GM12872 (cell line): ENCODE data around the gene RANBP1.

Experiments
- CTCF ChIP-seq: IDR thresholded peaks from 3 replicates; pipeline ENCODE4 v1.5.1; 2011; ENCODE audit warnings: low read depth, mild to moderate bottlenecking, low read length, moderate library complexity; ENCODE audit not compliant: insufficient read depth

Gene RANBP1

DNA sequence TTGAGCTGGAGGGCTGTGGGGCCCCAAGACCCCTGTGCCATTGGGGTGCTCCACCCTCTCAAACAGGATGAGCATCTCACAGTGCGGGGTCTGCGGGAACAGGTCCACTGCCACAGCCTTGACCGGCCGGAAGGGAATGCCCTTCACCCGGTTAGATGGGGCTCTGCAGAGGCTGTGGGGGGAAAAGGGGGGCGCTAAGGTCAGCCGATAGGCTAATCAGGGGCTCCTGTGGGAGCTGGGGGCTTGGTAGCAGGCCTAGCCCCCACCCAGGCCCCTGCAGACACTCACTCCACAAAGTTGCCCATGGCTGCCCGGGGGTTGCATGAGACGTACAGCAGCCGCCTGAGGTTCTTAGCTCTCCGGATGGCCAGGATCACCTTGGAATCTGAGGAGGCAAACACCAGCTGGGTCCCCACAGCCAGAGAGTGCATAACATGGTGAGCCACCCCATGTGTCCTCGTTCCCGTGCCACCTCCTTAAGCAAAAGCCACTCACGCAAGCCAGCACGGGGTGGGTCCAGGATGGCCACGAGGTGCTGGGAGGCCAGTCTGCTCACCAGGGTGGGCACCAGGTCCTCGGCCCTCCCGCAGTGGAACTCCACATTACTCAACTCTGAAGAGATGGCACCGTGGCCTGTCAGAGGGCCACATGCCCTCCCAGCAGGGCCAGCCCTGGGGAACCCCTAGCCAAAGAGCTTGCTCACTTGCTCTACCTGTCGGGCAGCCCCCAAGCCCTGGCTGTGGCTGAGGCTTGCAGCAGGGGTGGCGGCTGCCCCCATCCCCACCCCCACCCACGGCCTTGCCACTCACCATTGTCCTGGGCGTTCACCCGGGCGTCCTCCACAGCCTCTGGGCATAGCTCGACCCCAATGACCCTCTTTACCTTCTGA lies 3.0 kb upstream of the RANBP1 start:
- TF ChIP-seq CTCF, result no peak

DNA sequence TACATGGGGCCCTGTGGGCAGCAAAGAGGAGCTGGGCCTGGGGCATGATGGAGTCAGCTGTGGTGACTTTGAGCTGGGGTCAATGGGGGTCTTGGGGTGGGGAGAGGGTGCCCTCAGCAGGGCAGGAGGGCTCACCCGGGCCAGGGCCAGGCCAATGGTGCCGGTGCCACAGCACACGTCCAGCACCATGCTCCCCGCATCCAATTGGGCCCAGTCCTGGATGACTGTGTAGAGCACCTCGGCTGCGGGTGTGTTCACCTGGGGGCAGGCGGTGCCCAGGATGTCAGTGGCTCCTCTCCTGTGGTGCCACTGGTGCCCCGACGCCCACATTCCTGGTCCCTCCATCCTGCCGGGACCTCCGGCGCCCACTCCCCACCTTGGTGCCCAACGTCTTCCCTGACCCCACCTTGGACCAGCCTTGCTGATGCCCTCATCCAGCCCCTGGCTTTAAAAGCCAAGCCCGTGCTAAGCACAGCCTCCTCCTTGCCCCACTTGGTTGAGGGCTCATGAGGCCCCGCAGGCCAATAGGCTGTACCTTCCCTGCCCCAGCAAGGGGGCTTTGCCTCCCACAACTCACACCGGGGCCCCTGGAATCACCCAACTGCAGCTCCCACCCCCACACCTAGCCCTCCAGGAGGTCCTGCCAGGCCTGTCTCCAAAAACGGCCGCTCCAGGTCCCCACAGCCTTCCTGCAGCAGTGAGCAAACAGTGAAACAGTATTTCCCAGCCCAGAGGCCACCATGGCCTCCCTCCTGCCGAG lies 2.2 kb upstream of the RANBP1 start:
- no peak for TF ChIP-seq CTCF

DNA sequence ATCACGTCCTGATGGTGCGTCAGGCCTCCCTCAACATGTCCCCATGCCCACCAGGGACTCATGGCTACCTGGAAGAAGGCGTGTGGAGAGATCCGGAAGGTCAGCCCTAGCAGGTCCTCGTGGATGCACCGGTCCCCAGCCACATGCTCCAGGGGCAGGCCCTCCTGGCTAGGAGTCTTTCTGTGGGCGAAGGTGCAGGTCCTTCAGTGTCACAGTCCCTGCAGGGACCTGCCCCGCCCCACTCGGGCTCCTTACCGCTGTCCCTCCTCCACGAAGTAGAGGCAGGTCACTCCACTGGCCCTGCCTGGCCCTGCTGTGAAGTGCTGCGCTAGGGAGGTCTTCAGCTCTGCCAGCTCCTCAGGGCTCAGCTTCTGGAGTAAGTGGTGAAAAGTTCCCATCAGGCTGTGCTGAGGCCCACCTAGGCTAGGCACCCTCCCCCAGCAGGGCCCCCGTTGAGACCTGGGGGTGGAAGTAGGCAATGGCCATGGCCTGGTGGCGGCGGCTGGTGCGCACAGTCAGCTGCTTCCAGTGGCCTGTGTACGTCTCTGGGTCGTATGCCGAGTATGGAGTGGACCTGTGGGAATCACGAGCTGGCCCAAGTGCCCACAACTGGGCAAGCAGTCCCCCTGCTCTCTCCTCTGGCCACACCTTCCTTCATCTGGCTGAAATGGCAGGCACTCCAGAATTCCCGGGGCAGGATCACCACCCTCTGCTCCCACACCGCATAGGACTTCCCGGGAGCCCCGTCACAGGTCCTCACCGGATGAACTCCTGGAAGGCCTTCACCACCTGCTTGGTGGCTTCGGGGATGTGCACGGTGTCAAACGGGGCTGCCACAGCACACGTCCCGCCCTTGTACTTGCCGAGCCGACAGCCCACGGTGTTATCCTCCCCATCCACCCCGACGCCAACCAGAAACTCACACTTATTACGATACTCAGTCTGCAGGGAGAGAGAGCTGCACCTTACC lies 1.1 kb upstream of the RANBP1 start:
- no peak for TF ChIP-seq CTCF

- TF ChIP-seq CTCF, result no peak
These were observed 559 bp downstream of the RANBP1 start for GRCh38 chr22:20116376-20116950.

DNA sequence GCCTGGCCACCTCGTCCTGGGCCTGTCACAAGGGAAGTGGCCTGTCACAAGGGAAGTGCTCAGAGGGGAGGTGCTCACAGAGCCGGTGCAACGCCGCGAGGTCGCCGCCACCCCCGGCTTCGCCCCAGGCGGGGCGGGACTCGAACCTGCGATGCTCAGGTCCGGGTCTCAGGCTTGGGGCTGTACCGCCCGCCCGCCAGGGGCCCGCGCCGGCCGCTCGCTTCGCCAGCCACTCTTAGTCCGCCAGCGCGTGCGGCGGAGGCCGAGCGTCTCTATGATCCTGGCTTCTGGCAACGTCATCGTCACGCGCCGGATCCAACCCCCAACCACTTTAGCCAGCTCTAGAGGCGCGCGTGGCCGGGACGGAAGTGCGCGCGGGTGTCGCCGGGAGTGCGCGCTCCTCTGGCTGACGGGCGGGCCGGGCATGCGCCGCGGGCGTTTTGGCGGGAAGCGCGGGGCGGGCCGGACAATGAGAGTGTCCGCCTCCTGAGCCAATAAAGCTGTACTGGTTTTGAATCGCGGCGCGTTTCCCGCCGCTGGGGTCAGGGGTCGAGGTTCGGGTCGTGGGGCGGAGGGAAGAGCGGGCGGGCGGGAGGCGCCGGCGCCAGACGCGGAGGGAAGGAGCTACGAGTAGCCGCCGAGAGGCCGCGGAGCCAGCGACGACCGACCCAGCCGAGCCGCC lies 1.2 kb downstream of the RANBP1 start, which contains the start of gene TRMT2A:
Gene TRMT2A (minus strand): TSS at position 276 of the 682 bp plus-strand sequence. CDS start 320 bp downstream, outside the sequence.
- TF ChIP-seq CTCF, result 0 out of 3 replicates have a peak, but pooled peaks have one; percentile 14

DNA sequence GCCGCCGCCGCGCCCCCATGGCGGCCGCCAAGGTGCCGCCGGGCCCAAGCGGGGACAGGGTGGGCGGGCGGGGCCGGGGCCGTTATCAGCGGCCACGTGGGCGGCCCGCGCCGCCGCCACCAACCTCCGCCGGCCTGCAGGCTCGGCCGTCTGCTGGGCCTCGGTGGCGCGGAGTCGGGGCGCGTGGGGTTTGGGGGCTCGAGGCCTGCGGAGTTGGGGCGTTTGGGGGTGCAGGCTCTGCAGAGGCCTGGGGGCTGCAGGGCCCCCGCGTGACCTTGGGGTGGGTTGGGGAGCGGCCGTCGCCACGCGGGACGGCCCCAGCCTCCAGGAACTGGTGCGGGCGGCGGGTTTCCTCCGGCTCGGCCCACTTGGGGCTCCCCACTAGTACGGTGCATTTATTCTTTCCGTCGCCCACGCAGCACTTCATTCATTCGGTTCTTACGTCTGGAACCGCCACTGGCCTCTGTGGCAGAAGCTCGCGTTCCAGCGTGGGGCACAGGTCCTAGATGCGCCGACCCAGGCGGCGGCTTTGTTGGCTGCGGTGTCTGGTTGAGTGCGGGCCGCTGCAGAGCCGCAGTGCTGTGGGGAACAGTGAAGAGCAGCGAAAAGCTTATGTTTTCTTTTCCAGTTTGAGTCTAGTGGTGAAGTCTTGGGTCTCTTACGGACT lies 1.9 kb downstream of the RANBP1 start:
- TF ChIP-seq CTCF, result no peak
